Calu3 (cell line): ENCODE results near the gene PAQR4. TPM values are rescaled to one million over a fixed set of nuclear protein-coding genes. Genes with fewer than 3 reads are reported as not detected.

Experiments used
- BruUV-seq: library from RNA; stranded (reverse); fragments of 400-500 nt; replicated peaks from 2 replicates; lab custom pipeline; 2021; lab: Mats Ljungman, UMichigan
- CTCF ChIA-PET: fragments of 300-600 bp; sonication (Branson Sonifier 250); formaldehyde crosslinking; loops from one replicate; lab custom pipeline; 2022; ENCODE audit warnings: antibody characterized with exemption; lab: Charles Lee
- DNase-seq: peaks from one replicate; pipeline ENCODE4 v3.0.0; 2022
- H3K27ac Mint-ChIP-seq: one replicate; pipeline ENCODE4 v1.8.0; 2022; ENCODE audit warnings: mixed read lengths; ENCODE audit not compliant: unreplicated experiment
- H3K27me3 Mint-ChIP-seq: one replicate; pipeline ENCODE4 v1.8.0; 2022; ENCODE audit warnings: mixed read lengths; ENCODE audit not compliant: unreplicated experiment
- H3K36me3 Mint-ChIP-seq: one replicate; pipeline ENCODE4 v1.8.0; 2022; ENCODE audit warnings: mild to moderate bottlenecking, moderate library complexity, mixed read lengths; ENCODE audit not compliant: insufficient read depth, unreplicated experiment
- H3K4me1 Mint-ChIP-seq: one replicate; pipeline ENCODE4 v1.8.0; 2022; ENCODE audit warnings: mild to moderate bottlenecking, low read depth, mixed read lengths; ENCODE audit not compliant: unreplicated experiment
- H3K4me3 Mint-ChIP-seq: one replicate; pipeline ENCODE4 v1.8.0; 2022; ENCODE audit warnings: mild to moderate bottlenecking, low read depth, moderate library complexity, mixed read lengths; ENCODE audit not compliant: unreplicated experiment
- H3K9me3 Mint-ChIP-seq: one replicate; pipeline ENCODE4 v1.8.0; 2022; ENCODE audit warnings: low read depth, mixed read lengths; ENCODE audit not compliant: unreplicated experiment
- intact Hi-C: fragments of 100-400 bp; cut with micrococcal nuclease; formaldehyde crosslinking; loops from one replicate; pipeline ENCODE4 v1.10.0; 2022; ENCODE audit not compliant: unreplicated experiment
- total RNA-seq: library from RNA; stranded (reverse); gene quantifications from 2 replicates; pipeline ENCODE4 v1.2.3, GENCODE V29; 2022
- TF ChIP-seq, protein P1 (sequence below): fragments of 200-600 bp; IDR thresholded peaks from one replicate; pipeline ENCODE4 v1.8.0; 2022; ENCODE audit warnings: antibody characterized with exemption; ENCODE audit not compliant: unreplicated experiment

PAQR4 gene
- total RNA-seq, 1 experiment from 2014 or later = 56.0 TPM

DNA sequence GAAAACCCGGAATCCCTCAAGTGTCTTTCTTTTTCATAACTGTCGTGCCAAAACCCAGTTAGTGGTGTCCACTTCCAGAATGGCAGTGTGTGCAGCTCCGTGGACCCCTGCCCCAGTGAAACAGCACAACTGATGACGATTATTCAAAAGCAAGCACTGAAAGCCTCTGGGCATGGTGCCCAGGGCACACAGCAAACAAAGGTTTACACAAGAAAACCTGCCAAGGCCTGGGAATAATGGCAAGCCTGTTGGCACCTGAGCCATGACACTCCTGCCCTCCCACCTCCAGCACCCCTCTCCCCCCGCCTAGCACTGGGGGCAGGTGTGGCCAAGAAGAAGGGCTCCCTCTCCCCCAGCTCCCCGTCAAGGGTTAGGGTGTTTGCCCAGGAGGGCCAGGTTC lies 8.3 kb downstream of the PAQR4 start:
- CTCF ChIA-PET = interaction anchor here (0.6 to 1.6 kb wide), 3 partner anchors 7 to 1561 kb away, joined by 3 to 5 read pairs (median 3); partner anchors contain the start of gene CDIP1
- peak overlapping the region; percentile 19 for H3K4me3 Mint-ChIP-seq
- DNase-seq = peak; percentile 35
- TF ChIP-seq, protein P1, sequence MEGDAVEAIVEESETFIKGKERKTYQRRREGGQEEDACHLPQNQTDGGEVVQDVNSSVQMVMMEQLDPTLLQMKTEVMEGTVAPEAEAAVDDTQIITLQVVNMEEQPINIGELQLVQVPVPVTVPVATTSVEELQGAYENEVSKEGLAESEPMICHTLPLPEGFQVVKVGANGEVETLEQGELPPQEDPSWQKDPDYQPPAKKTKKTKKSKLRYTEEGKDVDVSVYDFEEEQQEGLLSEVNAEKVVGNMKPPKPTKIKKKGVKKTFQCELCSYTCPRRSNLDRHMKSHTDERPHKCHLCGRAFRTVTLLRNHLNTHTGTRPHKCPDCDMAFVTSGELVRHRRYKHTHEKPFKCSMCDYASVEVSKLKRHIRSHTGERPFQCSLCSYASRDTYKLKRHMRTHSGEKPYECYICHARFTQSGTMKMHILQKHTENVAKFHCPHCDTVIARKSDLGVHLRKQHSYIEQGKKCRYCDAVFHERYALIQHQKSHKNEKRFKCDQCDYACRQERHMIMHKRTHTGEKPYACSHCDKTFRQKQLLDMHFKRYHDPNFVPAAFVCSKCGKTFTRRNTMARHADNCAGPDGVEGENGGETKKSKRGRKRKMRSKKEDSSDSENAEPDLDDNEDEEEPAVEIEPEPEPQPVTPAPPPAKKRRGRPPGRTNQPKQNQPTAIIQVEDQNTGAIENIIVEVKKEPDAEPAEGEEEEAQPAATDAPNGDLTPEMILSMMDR = no peak
- no TSS peak for BruUV-seq
- H3K4me1 Mint-ChIP-seq = peaks cover 36% of the 10 kb centered on the region
- H3K36me3 Mint-ChIP-seq = peaks cover 53% of the 10 kb centered on the region
- H3K27ac Mint-ChIP-seq = no peak overlapping the region
- intact Hi-C loops = no loop called here
- no peaks in the 10 kb centered on the region for H3K27me3 Mint-ChIP-seq
- no peaks in the 10 kb centered on the region for H3K9me3 Mint-ChIP-seq

GRCh38 chr16:2979669-2980226 lies 10.6 kb downstream of the PAQR4 start:
- Mint-ChIP-seq H3K4me1 (peaks cover 40% of the 10 kb centered on the region), H3K4me3 (peak overlapping the region; percentile 88), H3K27me3 (no peaks in the 10 kb centered on the region), H3K27ac (peak overlapping the region; percentile 82), H3K9me3 (no peaks in the 10 kb centered on the region), H3K36me3 (peaks cover 45% of the 10 kb centered on the region)
- DNase-seq = peak; percentile 48
- BruUV-seq = TSS peak; percentile 60
- intact Hi-C loops = no loop called here
- CTCF ChIA-PET = interaction anchor here (0.6 to 1.9 kb wide), 3 partner anchors 10 to 32 kb away, joined by 4 to 8 read pairs (median 5); no protein-coding TSS in a partner anchor
- TF ChIP-seq, protein P1 = no peak

- peaks cover 40% of the 10 kb centered on the region for H3K4me1 Mint-ChIP-seq
- H3K27me3 Mint-ChIP-seq = no peaks in the 10 kb centered on the region
- H3K36me3 Mint-ChIP-seq = peaks cover 45% of the 10 kb centered on the region
- no peaks in the 10 kb centered on the region for H3K9me3 Mint-ChIP-seq
- TF ChIP-seq, protein P1 = no peak
- DNase-seq = peak; percentile 98
- TSS peak; percentile 89 for BruUV-seq
- peak within 1 kb of the TSS; percentile 88 for H3K4me3 Mint-ChIP-seq
- peak within 1 kb of the TSS; percentile 82 for H3K27ac Mint-ChIP-seq
- intact Hi-C loops = no loop called here
- CTCF ChIA-PET = interaction anchor here (1.3 to 1.9 kb wide), 2 partner anchors 10 to 18 kb away, joined by 4 to 8 read pairs; no protein-coding TSS in a partner anchor
These were observed 11.4 kb downstream of the PAQR4 start, which contains the start of gene PKMYT1 for GRCh38 chr16:2980227-2981176. TSS of gene PKMYT1 (minus strand) at chr16:2980446. CDS start at chr16:2979657, 789 bp downstream.

DNA sequence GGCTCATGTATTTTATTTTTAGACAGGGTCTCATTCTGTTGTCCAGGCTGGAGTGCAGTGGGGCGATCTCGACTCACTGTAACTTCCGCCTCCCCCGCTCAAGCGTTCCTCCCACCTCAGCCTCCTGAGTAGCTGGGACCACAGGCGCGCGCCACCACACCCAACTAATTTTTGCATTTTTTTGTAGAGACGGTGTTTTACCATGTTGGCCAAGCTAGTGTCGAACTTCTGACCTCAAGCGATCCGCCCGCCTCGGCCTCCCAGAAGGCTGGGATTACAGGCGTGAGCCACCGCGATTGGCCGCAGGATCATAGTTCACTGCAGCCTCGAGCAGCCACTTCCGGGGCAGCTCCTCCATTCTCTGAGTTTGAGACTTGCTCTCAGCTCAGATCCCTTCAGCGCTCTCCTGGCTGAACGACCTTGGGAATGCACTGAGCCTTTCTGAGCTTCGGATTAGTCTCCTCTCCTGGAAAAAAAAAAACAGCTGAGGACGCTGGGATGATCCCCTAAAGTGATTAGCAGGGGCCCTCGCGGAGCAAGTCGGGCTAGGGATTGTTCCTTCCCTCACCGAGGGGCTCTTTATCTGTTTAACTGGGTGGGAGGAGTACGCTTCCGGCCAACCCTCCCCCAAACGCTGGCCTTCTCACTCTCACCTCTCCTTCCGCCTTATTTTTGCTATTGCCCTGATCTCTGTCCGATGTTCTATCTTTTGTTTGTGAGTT lies 12.2 kb downstream of the PAQR4 start:
- peaks cover 40% of the 10 kb centered on the region for H3K4me1 Mint-ChIP-seq
- no peak for DNase-seq
- BruUV-seq = no TSS peak
- H3K4me3 Mint-ChIP-seq = peak overlapping the region; percentile 88
- peaks cover 37% of the 10 kb centered on the region for H3K36me3 Mint-ChIP-seq
- no peaks in the 10 kb centered on the region for H3K27me3 Mint-ChIP-seq
- H3K9me3 Mint-ChIP-seq = no peaks in the 10 kb centered on the region
- CTCF ChIA-PET = interaction anchor here (1.9 to 2.1 kb wide), 2 partner anchors 11 kb away, joined by 8 to 10 read pairs; no protein-coding TSS in a partner anchor
- intact Hi-C loops = no loop called here
- TF ChIP-seq, protein P1 = no peak
- H3K27ac Mint-ChIP-seq = peak overlapping the region; percentile 61
